ENCODE data around the gene SYT6. TPM values are rescaled to one million over a fixed set of nuclear protein-coding genes. Genes with fewer than 3 reads are reported as not detected.

SYT6 gene
- total RNA-seq, 1 experiment from 2014 or later: 77.2 TPM

GRCh38 chr1:114195819-114196218 is 42.1 kb upstream of the SYT6 start:
- Histone ChIP-seq H4K5ac (ENCODE audit: insufficient read length, low read depth, low read length) (no peak overlapping the region), H3K23me2 (ENCODE audit: insufficient read length, low read depth, low read length, poor library complexity, severe bottlenecking) (peaks cover 4% of the 10 kb centered on the region), H3K9ac (ENCODE audit: extremely low read depth, insufficient read length, low read length) (no peak overlapping the region), H2BK15ac (ENCODE audit: low read depth, low read length) (no peak overlapping the region), H3K27me3 (ENCODE audit: insufficient read depth, low read length) (no peaks in the 10 kb centered on the region; the same call in 1 of the 2 replicates), H3K56ac (ENCODE audit: insufficient read length, low read depth, low read length) (no peak overlapping the region), H3K79me2 (ENCODE audit: insufficient read depth, low read length) (no peaks in the 10 kb centered on the region), H4K8ac (replicated peaks; ENCODE audit: insufficient read length, low read depth, low read length) (no peak overlapping the region), H3K27ac (ENCODE audit: insufficient read length, low read depth, low read length) (no peak overlapping the region), H3K18ac (ENCODE audit: insufficient read length, low read depth, low read length) (no peak overlapping the region), H2BK120ac (ENCODE audit: low read depth, low read length, poor library complexity, severe bottlenecking) (no peak overlapping the region), H3K4me2 (ENCODE audit: insufficient read depth, insufficient read length, low read length) (no peak overlapping the region), H2BK20ac (ENCODE audit: low read depth, low read length, poor library complexity, severe bottlenecking) (no peak overlapping the region), H3K79me1 (ENCODE audit: insufficient read depth, low read depth, low read length, poor library complexity, severe bottlenecking) (no peaks in the 10 kb centered on the region), H2BK5ac (ENCODE audit: insufficient read length, low read length) (no peak overlapping the region), H3K23ac (ENCODE audit: insufficient read length, low read depth, low read length) (no peak overlapping the region), H4K91ac (ENCODE audit: insufficient read length, low read depth, low read length) (no peak overlapping the region), H2AFZ (ENCODE audit: low read length) (no peak overlapping the region), H4K20me1 (ENCODE audit: control insufficient read depth, insufficient read depth, insufficient read length) (no peaks in the 10 kb centered on the region), H3K4me1 (ENCODE audit: insufficient read depth, low read length) (peaks cover 2% of the 10 kb centered on the region; the same call in 1 of the 2 replicates), H2BK12ac (ENCODE audit: insufficient read length, low read depth, low read length) (no peak overlapping the region), H3K4ac (ENCODE audit: low read depth, low read length) (no peak overlapping the region), H2AK5ac (ENCODE audit: insufficient read length, low read length) (no peak overlapping the region), H3K9me3 (ENCODE audit: control insufficient read depth, low read depth, low read length) (no peaks in the 10 kb centered on the region), H3T11ph (ENCODE audit: low read length) (no peak overlapping the region), H3K14ac (ENCODE audit: insufficient read depth, low read length) (no peak overlapping the region)
- TF ChIP-seq CTCF (conservative IDR thresholded peaks at IDR 0.05): no peak
- Mint-ChIP-seq H3K9me3 (no peaks in the 10 kb centered on the region; a peak in 1 of 5 replicates), H3K27me3 (ENCODE audit: low read depth) (peaks cover 83% of the 10 kb centered on the region), H3K36me3 (ENCODE audit: insufficient read depth in 1 of 3, low read depth in 3 of 3) (no peaks in the 10 kb centered on the region), H3K4me1 (peaks cover 7% of the 10 kb centered on the region in 2 experiments), H3K4me3 (no peak overlapping the region), H3K27ac (peak overlapping the region in 1 of 3 experiments; percentile 85; a peak in 2 of 7 replicates)
- WGBS (ENCODE audit: extremely low coverage, insufficient read length, low lambda C conversion rate): no CpG with 5 or more reads among the region's 3 CpGs
- DNase-seq: no peak
